Activated CD4-positive, alpha-beta memory T cell treated with anti-CD3 and anti-CD28 coated beads for 36 hours (primary cell): ENCODE data around the gene SEC22C. TPM values are rescaled to one million over a fixed set of nuclear protein-coding genes. Genes with fewer than 3 reads are reported as not detected.
"Not testable (repeated sequence)": the region's sequence is repeated elsewhere in the genome, so short reads cannot be mapped to it uniquely, and the experiment has no call there.

Experiments
- CTCF ChIA-PET: fragments of 350-600 bp; sonication (Branson Sonifier 250); formaldehyde crosslinking; loops from one replicate; lab custom pipeline; 2021; ENCODE audit warnings: antibody characterized with exemption, inconsistent platforms; lab: Charles Lee
- POLR2A ChIA-PET: fragments of 350-600 bp; sonication (Branson Sonifier 250); formaldehyde crosslinking; loops from one replicate; lab custom pipeline; 2021; ENCODE audit warnings: antibody characterized with exemption; lab: Charles Lee
- DNase-seq: peaks from one replicate; pipeline ENCODE4 v3.0.0-alpha.2; 2020
- H3K27ac Mint-ChIP-seq: one replicate; pipeline ENCODE4 v1.8.0; 2021; ENCODE audit warnings: mixed read lengths
- H3K27me3 Mint-ChIP-seq: one replicate; pipeline ENCODE4 v1.8.0; 2021; ENCODE audit warnings: mixed read lengths
- H3K36me3 Mint-ChIP-seq: one replicate; pipeline ENCODE4 v1.8.0; 2021; ENCODE audit warnings: mixed read lengths
- H3K4me1 Mint-ChIP-seq: one replicate; pipeline ENCODE4 v1.8.0; 2021; ENCODE audit warnings: low read depth, mixed read lengths
- H3K4me3 Mint-ChIP-seq: one replicate; pipeline ENCODE4 v1.8.0; 2021; ENCODE audit warnings: mild to moderate bottlenecking, mixed read lengths
- H3K9me3 Mint-ChIP-seq: one replicate; pipeline ENCODE4 v1.8.0; 2021; ENCODE audit warnings: mixed read lengths
- intact Hi-C: fragments of 100-400 bp; cut with micrococcal nuclease; formaldehyde crosslinking; loops from one replicate; pipeline ENCODE4 v1.15.1; 2023
- total RNA-seq, 2 experiments: library from RNA; stranded (reverse); gene quantifications; one replicate each; pipeline ENCODE4 v1.2.3, GENCODE V29; 2021

The SEC22C gene
- total RNA-seq, 2 experiments from 2014 or later: 47.0 to 49.2 TPM

GRCh38 chr3:42582474-42583070 lies 805 bp upstream of the SEC22C start:
- no peaks in the 10 kb centered on the region for H3K27me3 Mint-ChIP-seq
- POLR2A ChIA-PET: interaction anchor here (0.7 to 3.0 kb wide), 7 partner anchors 8 to 163 kb away, joined by 3 to 33 read pairs (median 4); partner anchors contain the start of genes NKTR, SS18L2 and VIPR1
- peaks cover 36% of the 10 kb centered on the region for H3K4me1 Mint-ChIP-seq
- H3K9me3 Mint-ChIP-seq: no peaks in the 10 kb centered on the region
- DNase-seq: no peak
- H3K36me3 Mint-ChIP-seq: peaks cover 7% of the 10 kb centered on the region
- H3K4me3 Mint-ChIP-seq: peak overlapping the region; percentile 83
- CTCF ChIA-PET: interaction anchor here (0.7 to 3.5 kb wide), 13 partner anchors 8 to 165 kb away, joined by 3 to 32 read pairs (median 6); partner anchors contain the start of genes NKTR and SS18L2
- peak overlapping the region; percentile 91 for H3K27ac Mint-ChIP-seq
- intact Hi-C loops: loop anchor here (1.0 kb wide), 6 partner anchors 8 to 162 kb away; partner anchors contain the start of genes NKTR, SS18L2 and VIPR1

- intact Hi-C loops: no loop called here
- DNase-seq: no peak
- H3K9me3 Mint-ChIP-seq: no peaks in the 10 kb centered on the region
- peaks cover 42% of the 10 kb centered on the region for H3K4me1 Mint-ChIP-seq
- no peaks in the 10 kb centered on the region for H3K27me3 Mint-ChIP-seq
- peak overlapping the region; percentile 83 for H3K4me3 Mint-ChIP-seq
- H3K36me3 Mint-ChIP-seq: peaks cover 11% of the 10 kb centered on the region
- POLR2A ChIA-PET: interaction anchor here (1.5 to 3.0 kb wide), 3 partner anchors 10 to 19 kb away, joined by 3 to 33 read pairs (median 11); partner anchors contain the start of genes NKTR and SS18L2
- H3K27ac Mint-ChIP-seq: peak overlapping the region; percentile 64
- CTCF ChIA-PET: interaction anchor here (1.2 to 3.5 kb wide), 6 partner anchors 9 to 174 kb away, joined by 3 to 32 read pairs (median 5); partner anchors contain the start of gene NKTR
Measured at GRCh38 chr3:42581400-42581708, 413 bp downstream of the SEC22C start.

- Mint-ChIP-seq H3K36me3 (peaks cover 26% of the 10 kb centered on the region), H3K9me3 (peaks cover 14% of the 10 kb centered on the region), H3K4me1 (peaks cover 39% of the 10 kb centered on the region)
- H3K27ac Mint-ChIP-seq, intact Hi-C loops, H3K27me3 Mint-ChIP-seq, DNase-seq, H3K4me3 Mint-ChIP-seq: not testable (repeated sequence)
- ChIA-PET POLR2A (interaction anchor here (0.8 kb wide), 1 partner anchor 21 kb away, joined by 3 read pairs; the partner anchor contains the start of gene NKTR), CTCF (interaction anchor here (0.7 to 0.8 kb wide), 2 partner anchors 77 to 201 kb away, joined by 3 read pairs; partner anchors contain the start of gene VIPR1)
Measured at GRCh38 chr3:42579346-42579745, 2.4 kb downstream of the SEC22C start.

GRCh38 chr3:42578054-42578453 lies 3.7 kb downstream of the SEC22C start:
- peaks cover 22% of the 10 kb centered on the region for H3K9me3 Mint-ChIP-seq
- no peak overlapping the region for H3K27ac Mint-ChIP-seq
- H3K36me3 Mint-ChIP-seq: peaks cover 35% of the 10 kb centered on the region
- CTCF ChIA-PET: interaction anchor here (1.1 kb wide), 1 partner anchor 30 kb away, joined by 4 read pairs; no protein-coding TSS in a partner anchor
- H3K27me3 Mint-ChIP-seq: no peaks in the 10 kb centered on the region
- DNase-seq: no peak
- peaks cover 34% of the 10 kb centered on the region for H3K4me1 Mint-ChIP-seq
- POLR2A ChIA-PET: interaction anchor here (1.3 kb wide), 1 partner anchor 11 kb away, joined by 4 read pairs; no protein-coding TSS in a partner anchor
- no peak overlapping the region for H3K4me3 Mint-ChIP-seq
- intact Hi-C loops: no loop called here

- no peak overlapping the region for H3K4me3 Mint-ChIP-seq
- no peak for DNase-seq
- peaks cover 23% of the 10 kb centered on the region for H3K4me1 Mint-ChIP-seq
- peaks cover 44% of the 10 kb centered on the region for H3K36me3 Mint-ChIP-seq
- peaks cover 22% of the 10 kb centered on the region for H3K9me3 Mint-ChIP-seq
- ChIA-PET POLR2A (no interaction called here), CTCF (no interaction called here)
- no peaks in the 10 kb centered on the region for H3K27me3 Mint-ChIP-seq
- intact Hi-C loops: no loop called here
- H3K27ac Mint-ChIP-seq: no peak overlapping the region
Measured at GRCh38 chr3:42575137-42575741, 6.5 kb downstream of the SEC22C start.

GRCh38 chr3:42572278-42572677 lies 9.5 kb downstream of the SEC22C start:
- Mint-ChIP-seq H3K36me3 (peaks cover 43% of the 10 kb centered on the region), H3K27me3 (no peaks in the 10 kb centered on the region), H3K4me1 (peaks cover 9% of the 10 kb centered on the region), H3K4me3 (no peak overlapping the region), H3K27ac (no peak overlapping the region), H3K9me3 (peaks cover 22% of the 10 kb centered on the region)
- intact Hi-C loops: no loop called here
- ChIA-PET CTCF (interaction anchor here (0.7 to 2.2 kb wide), 8 partner anchors 9 to 174 kb away, joined by 3 to 6 read pairs (median 4); partner anchors contain the start of gene SS18L2), POLR2A (no interaction called here)
- DNase-seq: peak; percentile 34

GRCh38 chr3:42569593-42570142 lies 12.1 kb downstream of the SEC22C start:
- Mint-ChIP-seq H3K4me3 (no peak overlapping the region), H3K9me3 (peaks cover 11% of the 10 kb centered on the region), H3K36me3 (peaks cover 29% of the 10 kb centered on the region), H3K4me1 (peaks cover 6% of the 10 kb centered on the region), H3K27me3 (no peaks in the 10 kb centered on the region), H3K27ac (no peak overlapping the region)
- no peak for DNase-seq
- POLR2A ChIA-PET: no interaction called here
- intact Hi-C loops: no loop called here
- CTCF ChIA-PET: interaction anchor here (1.9 kb wide), 1 partner anchor 11 kb away, joined by 4 read pairs; no protein-coding TSS in a partner anchor

- H3K27me3 Mint-ChIP-seq: no peaks in the 10 kb centered on the region
- H3K4me1 Mint-ChIP-seq: peaks cover 16% of the 10 kb centered on the region
- CTCF ChIA-PET: interaction anchor here (0.7 to 1.2 kb wide), 3 partner anchors 12 to 61 kb away, joined by 3 read pairs; no protein-coding TSS in a partner anchor
- H3K9me3 Mint-ChIP-seq: no peaks in the 10 kb centered on the region
- no peak overlapping the region for H3K4me3 Mint-ChIP-seq
- peak overlapping the region; percentile 72 for H3K27ac Mint-ChIP-seq
- intact Hi-C loops: no loop called here
- no peak for DNase-seq
- POLR2A ChIA-PET: interaction anchor here (0.7 kb wide), 1 partner anchor 277 kb away, joined by 3 read pairs; no protein-coding TSS in a partner anchor
- H3K36me3 Mint-ChIP-seq: peaks cover 21% of the 10 kb centered on the region
Measured at GRCh38 chr3:42562047-42562907, 19.5 kb downstream of the SEC22C start.

GRCh38 chr3:42557854-42558253 lies 23.9 kb downstream of the SEC22C start:
- no peak overlapping the region for H3K27ac Mint-ChIP-seq
- no peaks in the 10 kb centered on the region for H3K9me3 Mint-ChIP-seq
- no peak overlapping the region for H3K4me3 Mint-ChIP-seq
- ChIA-PET POLR2A (interaction anchor here (0.6 kb wide), 1 partner anchor 12 kb away, joined by 5 read pairs; no protein-coding TSS in a partner anchor), CTCF (interaction anchor here (1.3 kb wide), 1 partner anchor 56 kb away, joined by 4 read pairs; the partner anchor contains the start of gene VIPR1)
- peaks cover 47% of the 10 kb centered on the region for H3K36me3 Mint-ChIP-seq
- DNase-seq: peak; percentile 27
- peaks cover 45% of the 10 kb centered on the region for H3K4me1 Mint-ChIP-seq
- intact Hi-C loops: loop anchor here (2.0 to 5.0 kb wide), 3 partner anchors 43 to 477 kb away; partner anchors contain the start of gene NKTR
- H3K27me3 Mint-ChIP-seq: no peaks in the 10 kb centered on the region

GRCh38 chr3:42556817-42557216 lies 24.9 kb downstream of the SEC22C start:
- H3K27me3 Mint-ChIP-seq, H3K4me3 Mint-ChIP-seq, POLR2A ChIA-PET, H3K9me3 Mint-ChIP-seq: not testable (repeated sequence)
- CTCF ChIA-PET: interaction anchor here (1.3 kb wide), 1 partner anchor 55 kb away, joined by 4 read pairs; the partner anchor contains the start of gene VIPR1
- intact Hi-C loops: loop anchor here (1.0 to 5.0 kb wide), 5 partner anchors 25 to 476 kb away; partner anchors contain the start of gene NKTR
- peak; percentile 37 for DNase-seq
- H3K27ac Mint-ChIP-seq: peak overlapping the region; percentile 93
- peaks cover 50% of the 10 kb centered on the region for H3K36me3 Mint-ChIP-seq
- peaks cover 40% of the 10 kb centered on the region for H3K4me1 Mint-ChIP-seq
